GM12878 (cell line): ENCODE results near the gene SMPDL3B.

Experiments used
- CTCF ChIP-seq, 3 experiments: IDR thresholded peaks in 2 of 3; conservative IDR thresholded peaks in 1 of 3; 2 replicates each; pipeline ENCODE4 v1.5.1; 2011; ENCODE audit warnings: low read depth in 3 of 3, low read length in 3 of 3, mild to moderate bottlenecking in 3 of 3, control low read depth in 2 of 3, moderate library complexity in 2 of 3, inconsistent platforms in 1 of 3, mixed read lengths in 1 of 3; ENCODE audit not compliant: control insufficient read depth in 2 of 3, insufficient read depth in 1 of 3; ENCODE audit errors: extremely low read depth in 1 of 3
- E2F8 ChIP-seq: fragments of 450-650 bp; IDR thresholded peaks from 2 replicates; pipeline ENCODE4 v1.6.1; 2018; ENCODE audit warnings: mild to moderate bottlenecking, low read depth, moderate library complexity; ENCODE audit not compliant: partially characterized antibody
- EZH2 ChIP-seq: IDR thresholded peaks from 2 replicates; pipeline ENCODE4 v1.6.1; 2012; ENCODE audit warnings: low read depth, mild to moderate bottlenecking, control low read depth, inconsistent platforms, low read length, borderline replicate concordance; ENCODE audit not compliant: control insufficient read depth
- KDM1A ChIP-seq: fragments of 200-600 bp; sonication (generic); IDR thresholded peaks from 2 replicates; pipeline ENCODE4 v1.6.1; 2016; ENCODE audit warnings: borderline replicate concordance
- MTA3 ChIP-seq: IDR thresholded peaks from 2 replicates; pipeline ENCODE4 v1.6.1; 2012; ENCODE audit warnings: low read length, inconsistent platforms, borderline replicate concordance
- MYC ChIP-seq: IDR thresholded peaks from 2 replicates; pipeline ENCODE4 v1.6.1; 2011; ENCODE audit warnings: mild to moderate bottlenecking, low read length, moderate library complexity, inconsistent platforms; ENCODE audit not compliant: insufficient read depth, insufficient replicate concordance, insufficient read length, severe bottlenecking
- PBX3 ChIP-seq: IDR thresholded peaks from 2 replicates; pipeline ENCODE4 v1.6.1; 2011; ENCODE audit warnings: mild to moderate bottlenecking, low read depth, low read length, moderate library complexity; ENCODE audit not compliant: insufficient replicate concordance
- POLR2A ChIP-seq: IDR thresholded peaks from 2 replicates; pipeline ENCODE4 v1.6.1; 2011; ENCODE audit warnings: low read depth, mild to moderate bottlenecking, low read length
- RBBP5 ChIP-seq: fragments of 200-600 bp; sonication (generic); conservative IDR thresholded peaks from 2 replicates; pipeline ENCODE4 v1.6.1; 2016
- REST ChIP-seq: IDR thresholded peaks from 2 replicates; pipeline ENCODE4 v1.6.1; 2012; ENCODE audit warnings: mild to moderate bottlenecking, low read depth, low read length
- RFX5 ChIP-seq: IDR thresholded peaks from 2 replicates; pipeline ENCODE4 v1.6.1; 2011; ENCODE audit warnings: low read depth, low read length, improper control_type of control experiment
- SP1 ChIP-seq: IDR thresholded peaks from one replicate; pipeline ENCODE4 v1.6.1; 2011; ENCODE audit warnings: low read depth, low read length

GRCh38 chr1:27957655-27958054 is 22.9 kb downstream of the SMPDL3B start:
- TF ChIP-seq RFX5 (no peak), RBBP5 (no peak), KDM1A (no peak), EZH2 (no peak), PBX3 (no peak), CTCF (IDR thresholded peaks at IDR 0.05 in 2 of 3, conservative IDR thresholded peaks at IDR 0.05 in 1 of 3; ENCODE audit: control insufficient read depth in 2 of 3, extremely low read depth in 1 of 3, insufficient read depth in 1 of 3, low read depth in 3 of 3, low read length in 3 of 3) (no peak), MTA3 (no peak), SP1 (no peak), REST (no peak), MYC (no peak), E2F8 (no peak), POLR2A (no peak)
